CD4-positive, alpha-beta T cell treated with Interleukin-12 subunit alpha and Interleukin-12 subunit beta, for 1 hour (primary cell): ENCODE measurements around the gene RTN1.

Source experiments
- DNase-seq: peaks from one replicate; pipeline ENCODE4 v3.0.0-alpha.2; 2020

The RTN1 gene

DNA sequence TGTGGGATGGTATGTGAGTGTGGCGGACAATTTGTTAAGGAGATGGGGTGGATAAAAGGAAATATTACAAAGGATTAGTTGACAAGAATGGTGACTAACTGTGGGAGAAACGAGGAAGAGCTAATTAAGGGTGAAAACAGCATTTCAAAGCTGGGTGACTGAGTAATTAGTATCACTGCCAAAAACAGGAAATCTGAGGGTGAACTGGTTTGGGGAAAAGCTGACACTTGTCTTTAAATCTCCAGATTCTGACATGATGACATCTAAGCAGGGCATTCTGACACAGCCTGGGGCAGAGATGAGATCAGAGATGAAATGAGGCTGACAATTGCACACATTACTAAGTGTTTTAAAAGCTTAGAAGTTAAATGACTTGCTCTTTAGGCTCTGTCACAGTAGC, 251.5 kb downstream of the RTN1 start:
- no peak for DNase-seq

DNA sequence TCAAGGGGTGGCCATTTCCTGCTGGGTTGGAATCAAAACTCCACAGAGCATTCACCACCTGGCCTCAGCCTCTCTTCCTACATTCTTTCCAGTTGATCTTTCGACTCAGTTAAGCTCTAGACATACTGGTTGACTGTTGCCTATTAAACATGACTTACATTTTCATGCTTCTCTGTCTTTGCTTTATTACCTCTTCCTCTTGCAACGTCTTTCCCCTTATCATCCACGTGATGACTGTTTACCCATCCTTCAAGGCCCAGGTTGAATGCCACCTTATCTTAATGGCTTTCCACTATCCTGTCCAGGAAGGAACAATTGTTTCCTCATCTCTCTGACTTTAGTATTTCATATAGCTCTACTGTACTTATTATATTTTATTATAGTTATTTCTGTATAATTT, 269.5 kb downstream of the RTN1 start:
- DNase-seq: no peak

DNA sequence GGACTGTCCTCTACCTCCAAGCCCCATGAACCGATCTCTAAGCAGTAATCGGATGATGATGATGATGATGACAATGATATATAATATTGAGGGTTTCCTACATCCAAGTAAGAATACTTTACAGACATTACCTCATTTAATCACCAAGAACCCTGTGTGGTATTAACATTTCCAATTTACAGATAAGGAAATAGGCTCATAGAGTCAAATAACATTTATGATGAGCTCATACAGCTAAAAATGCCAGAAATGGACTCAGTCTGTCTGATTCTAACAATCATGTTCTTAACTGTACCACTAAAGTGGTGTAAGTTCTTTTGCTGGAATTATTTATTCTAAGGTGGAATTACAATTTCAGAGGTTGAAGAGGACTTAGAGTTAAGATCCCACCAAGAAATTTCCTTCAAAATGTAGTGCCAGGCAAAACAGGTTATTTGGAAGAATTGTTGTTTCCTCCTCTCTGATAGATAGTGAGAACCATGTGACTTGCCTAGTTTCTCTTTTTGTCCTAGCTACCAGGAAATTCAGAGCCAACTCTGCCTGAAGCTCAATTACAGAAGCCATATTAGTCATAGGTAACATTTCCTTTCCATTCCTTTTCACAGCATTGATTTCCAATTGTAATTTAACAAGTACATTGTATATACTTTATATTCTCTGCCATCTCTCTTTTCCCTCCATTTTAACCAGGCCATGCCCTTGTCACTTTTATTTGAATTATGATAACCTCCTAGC, 270.2 kb downstream of the RTN1 start:
- DNase-seq: no peak

DNA sequence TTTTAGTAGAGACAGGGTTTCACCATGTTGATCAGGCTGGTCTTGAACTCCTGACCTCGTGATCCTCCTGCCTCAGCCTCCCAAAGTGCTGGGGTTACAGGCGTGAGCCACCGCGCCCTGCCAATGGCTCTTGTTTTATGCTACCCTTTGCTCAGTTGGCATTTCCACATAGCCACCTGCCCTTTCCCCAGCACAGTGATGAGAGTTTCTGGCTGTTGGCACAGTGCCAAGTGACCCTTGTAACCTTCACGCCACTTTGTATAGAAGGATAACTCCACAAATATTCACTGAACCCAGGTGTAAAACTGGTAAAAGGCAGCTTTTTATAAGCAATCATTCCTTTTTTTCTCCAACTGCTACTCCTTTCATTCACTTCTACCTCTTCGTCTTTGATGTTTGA, 275.5 kb downstream of the RTN1 start:
- DNase-seq: no peak

DNA sequence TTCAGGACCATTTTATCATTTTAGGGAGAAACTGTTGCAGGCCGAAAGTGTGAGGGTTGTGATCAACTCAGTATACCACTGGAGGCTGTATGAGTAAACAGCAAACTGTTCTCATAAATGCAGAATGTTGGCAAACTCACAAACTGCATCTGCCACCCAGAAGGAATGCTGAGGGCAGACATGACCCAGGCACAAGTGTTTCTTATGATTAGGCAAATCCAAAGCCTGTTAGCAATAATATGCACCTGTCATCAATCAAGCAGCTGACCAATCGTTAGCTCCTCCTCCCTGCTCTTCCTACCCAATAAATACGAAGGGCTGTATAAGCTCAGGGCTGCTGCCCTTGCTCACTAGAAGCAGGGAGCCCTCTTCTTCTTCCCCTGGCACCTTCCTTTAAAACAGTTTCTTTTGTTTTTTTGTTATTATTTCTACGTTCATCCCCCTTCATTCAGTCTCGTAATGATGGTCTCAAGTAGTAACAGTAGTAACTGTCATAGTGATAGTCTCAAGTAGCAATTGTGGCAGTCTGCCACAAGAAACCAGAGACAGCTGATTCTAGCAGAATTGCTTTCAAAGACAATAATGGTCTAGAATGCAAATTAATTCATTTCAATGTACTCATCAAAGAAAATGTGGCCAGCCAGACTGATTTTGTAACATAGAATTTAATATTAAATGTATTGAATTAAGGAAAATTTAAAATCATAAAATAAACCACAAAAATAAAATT, 278.8 kb downstream of the RTN1 start:
- no peak for DNase-seq

GRCh38 chr14:59588101-59588500, 282.5 kb downstream of the RTN1 start:
- no peak for DNase-seq

GRCh38 chr14:59585891-59586554, 284.6 kb downstream of the RTN1 start:
- no peak for DNase-seq

DNA sequence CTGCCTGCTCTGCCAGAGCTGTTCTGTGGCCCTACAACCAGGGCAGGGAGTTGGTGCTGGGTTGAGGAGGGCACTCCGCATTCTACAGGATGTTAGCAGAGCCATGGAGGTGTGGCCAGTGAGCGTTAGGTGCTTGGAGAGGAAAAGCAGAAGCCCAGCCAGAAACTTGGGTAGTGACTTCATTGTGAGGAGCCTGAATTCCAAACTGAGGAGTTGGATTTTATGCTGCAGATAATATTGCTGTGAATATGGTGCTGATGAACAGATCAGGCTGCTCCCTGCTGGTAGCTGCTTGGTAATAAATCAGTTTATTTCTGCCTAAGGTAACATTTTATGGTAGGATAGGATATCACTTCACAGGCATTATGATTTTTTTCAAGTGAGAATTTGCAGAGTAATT, 286.8 kb downstream of the RTN1 start:
- DNase-seq: no peak

DNA sequence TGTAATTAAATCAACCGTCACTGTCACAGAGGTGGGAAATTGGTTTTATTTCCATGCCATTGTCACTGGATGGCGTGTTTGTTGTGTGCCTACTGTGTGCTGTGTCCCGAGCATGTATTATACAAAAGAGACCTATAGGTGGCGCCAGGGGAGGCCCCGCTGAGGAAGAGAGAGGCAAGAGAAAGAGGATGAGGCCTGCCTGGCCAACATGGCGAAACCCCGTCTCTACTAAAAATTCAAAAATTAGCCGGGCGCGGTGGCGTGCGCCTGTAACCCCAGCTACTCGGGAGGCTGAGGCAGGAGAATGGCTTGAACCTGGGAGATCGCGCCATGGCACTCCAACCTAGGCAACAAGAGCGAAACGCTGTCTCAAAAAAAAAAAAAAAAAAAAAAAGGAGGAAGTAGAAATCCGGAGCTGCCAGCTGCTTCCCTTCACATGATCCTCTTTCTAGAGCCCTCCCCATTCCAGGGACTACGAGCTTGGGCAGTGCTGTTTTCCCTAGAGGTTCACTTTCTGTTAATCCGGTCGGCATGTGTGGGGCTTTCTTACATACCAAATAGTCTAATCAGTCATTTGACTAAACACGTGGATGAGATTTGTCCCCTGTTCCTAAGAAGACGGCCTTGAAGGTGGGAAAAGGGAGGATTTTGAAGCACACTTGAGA, 287.6 kb downstream of the RTN1 start:
- DNase-seq: no peak

- no peak for DNase-seq
Observed at GRCh38 chr14:59582161-59582560, 288.4 kb downstream of the RTN1 start.

DNA sequence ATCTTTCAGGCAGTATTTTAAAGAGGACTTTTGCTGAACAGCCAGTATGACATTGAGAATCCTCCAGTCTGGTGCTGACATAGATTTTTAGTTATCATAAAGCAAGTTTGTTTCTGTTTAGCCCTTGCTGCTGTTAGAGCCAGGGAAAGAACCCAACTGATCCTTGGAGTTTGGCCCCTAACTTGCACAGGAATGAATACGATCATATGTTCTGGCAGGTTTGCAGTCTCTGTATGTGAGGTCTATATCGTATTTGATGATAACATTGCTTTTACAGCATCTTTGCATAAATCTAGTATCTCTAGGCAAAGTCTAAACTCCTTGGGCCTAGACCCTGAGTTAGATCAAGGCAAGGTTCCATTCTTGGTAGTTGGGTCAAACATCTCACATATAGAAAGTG, 289.7 kb downstream of the RTN1 start:
- no peak for DNase-seq

GRCh38 chr14:59576332-59577294, 294.0 kb downstream of the RTN1 start, which contains the start of gene CCDC175:
CCDC175 (minus strand) TSS chr14:59576812; CDS start chr14:59576775, 37 bp downstream.
- DNase-seq: peak; percentile 80

GRCh38 chr14:59570122-59570521, 300.5 kb downstream of the RTN1 start:
- DNase-seq: no peak

- no peak for DNase-seq
Observed at GRCh38 chr14:59566725-59567124, 303.9 kb downstream of the RTN1 start.

GRCh38 chr14:59566296-59566695, 304.3 kb downstream of the RTN1 start:
- no peak for DNase-seq

GRCh38 chr14:59565087-59565486, 305.5 kb downstream of the RTN1 start:
- no peak for DNase-seq

- DNase-seq: no peak
Observed at GRCh38 chr14:59564366-59564765, 306.2 kb downstream of the RTN1 start.

- no peak for DNase-seq
Observed at GRCh38 chr14:59547310-59547709, 323.3 kb downstream of the RTN1 start.
